ACHN (cell line): Measurements from ENCODE around the gene HBE1.
"Not testable (repeated sequence)": the region's sequence is repeated elsewhere in the genome, so short reads cannot be mapped to it uniquely, and the experiment has no call there.

Source experiments
- DNase-seq: peaks from one replicate; pipeline ENCODE4 v3.0.0-alpha.2; 2015
- in situ Hi-C: cut with HindIII; loops from 2 replicates; pipeline ENCODE4 v1.10.0; 2017; ENCODE audit warnings: low sequenced_read_pairs, low pct_ligation_motif_present, low pct_unique_long_range_greater_than_20kb

Gene HBE1

DNA sequence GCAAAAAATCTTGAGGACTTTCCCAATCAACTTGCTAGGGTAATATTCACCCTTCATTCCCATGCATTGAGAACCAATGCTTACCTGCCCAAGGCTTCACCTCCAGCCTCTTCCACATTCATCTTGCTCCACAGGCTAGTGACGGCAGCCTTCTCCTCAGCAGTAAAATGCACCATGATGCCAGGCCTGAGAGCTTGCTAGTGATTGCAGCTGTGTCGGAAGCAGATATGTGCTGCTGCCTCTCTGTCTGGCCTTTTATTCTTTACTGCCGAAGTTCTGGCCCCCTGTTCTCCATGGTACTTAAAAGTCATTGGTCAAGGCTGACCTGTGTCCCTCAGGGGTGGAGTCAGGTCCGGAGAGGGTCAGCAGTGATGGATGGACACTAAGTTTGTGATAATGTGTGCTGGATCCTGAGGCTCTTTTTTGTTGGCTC is at the start of gene HBE1:
Gene HBE1 (minus strand): TSS at position 231 of the 433 bp plus-strand sequence. CDS start 55 bp downstream, at position 176.
- in situ Hi-C loops, result no loop called here
- DNase-seq, result no peak

DNA sequence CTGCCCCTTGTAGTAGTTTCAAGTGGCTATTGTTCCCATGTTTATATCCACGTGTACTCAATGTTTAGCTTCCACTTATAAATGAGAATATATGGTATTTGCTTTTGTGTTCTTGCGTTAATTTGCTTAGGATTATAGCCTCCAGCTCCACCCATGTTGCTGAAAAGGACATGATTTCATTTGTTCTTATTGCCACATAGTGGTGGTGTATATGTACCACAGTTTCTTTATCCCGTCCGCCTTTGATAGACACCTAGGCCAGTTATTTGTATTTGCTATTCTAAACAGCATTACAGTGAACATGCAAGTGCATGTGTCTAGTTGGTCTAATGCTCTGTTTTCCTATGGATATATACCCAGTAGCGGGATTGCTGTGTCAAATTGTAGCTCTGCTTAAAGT is 47.5 kb upstream of the HBE1 start:
- in situ Hi-C loops, result no loop called here
- no peak for DNase-seq

DNA sequence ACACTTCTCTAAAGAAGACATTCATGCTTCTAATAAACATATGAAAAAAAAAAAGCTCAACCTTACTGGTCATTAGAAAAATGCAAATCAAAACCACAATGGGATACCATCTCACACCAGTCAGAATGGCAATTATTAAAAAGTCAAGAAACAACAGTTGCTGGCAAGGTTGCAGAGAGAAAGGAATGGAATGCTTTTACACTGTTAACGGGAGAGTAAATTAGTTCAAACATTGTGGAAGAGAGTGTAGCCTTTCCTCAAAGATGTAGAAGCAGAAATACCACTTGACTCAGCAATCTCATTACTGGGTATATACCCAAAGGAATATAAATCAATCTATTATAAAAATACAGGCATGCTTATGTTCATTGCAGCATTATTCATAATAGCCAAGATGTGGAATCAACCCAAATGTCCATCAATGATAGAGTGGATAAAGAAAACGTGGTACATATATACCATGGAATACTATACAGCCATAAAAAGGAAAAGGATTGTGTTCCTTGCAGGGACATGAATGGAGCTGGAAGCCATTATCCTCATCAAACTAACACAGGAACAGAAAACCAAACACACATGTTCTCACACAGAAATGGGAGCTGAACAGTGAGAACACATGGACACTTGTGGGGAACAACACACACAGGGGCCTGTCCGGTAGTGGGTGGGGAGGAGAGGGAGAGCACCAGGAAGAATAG is 43.7 kb upstream of the HBE1 start:
- in situ Hi-C loops, DNase-seq: not testable (repeated sequence)

DNA sequence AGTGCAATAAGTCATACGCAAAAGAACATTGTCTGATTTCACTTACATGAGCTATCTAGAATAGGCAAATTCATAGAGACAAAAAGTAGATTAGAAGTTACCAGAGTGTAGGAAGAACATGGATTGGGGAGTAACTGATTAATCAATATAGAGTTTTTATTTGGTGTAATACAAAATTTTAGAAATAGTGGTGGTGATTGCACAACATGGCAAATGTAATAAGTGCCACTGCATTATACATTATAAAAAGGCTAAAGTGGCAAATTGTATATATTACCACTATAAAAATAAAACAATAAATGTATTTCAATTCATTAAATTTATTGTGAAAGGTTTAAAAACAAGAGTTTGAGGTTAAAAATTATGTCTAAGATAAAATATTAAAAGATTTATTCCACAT is 40.7 kb upstream of the HBE1 start:
- DNase-seq, result no peak
- in situ Hi-C loops, result no loop called here

DNA sequence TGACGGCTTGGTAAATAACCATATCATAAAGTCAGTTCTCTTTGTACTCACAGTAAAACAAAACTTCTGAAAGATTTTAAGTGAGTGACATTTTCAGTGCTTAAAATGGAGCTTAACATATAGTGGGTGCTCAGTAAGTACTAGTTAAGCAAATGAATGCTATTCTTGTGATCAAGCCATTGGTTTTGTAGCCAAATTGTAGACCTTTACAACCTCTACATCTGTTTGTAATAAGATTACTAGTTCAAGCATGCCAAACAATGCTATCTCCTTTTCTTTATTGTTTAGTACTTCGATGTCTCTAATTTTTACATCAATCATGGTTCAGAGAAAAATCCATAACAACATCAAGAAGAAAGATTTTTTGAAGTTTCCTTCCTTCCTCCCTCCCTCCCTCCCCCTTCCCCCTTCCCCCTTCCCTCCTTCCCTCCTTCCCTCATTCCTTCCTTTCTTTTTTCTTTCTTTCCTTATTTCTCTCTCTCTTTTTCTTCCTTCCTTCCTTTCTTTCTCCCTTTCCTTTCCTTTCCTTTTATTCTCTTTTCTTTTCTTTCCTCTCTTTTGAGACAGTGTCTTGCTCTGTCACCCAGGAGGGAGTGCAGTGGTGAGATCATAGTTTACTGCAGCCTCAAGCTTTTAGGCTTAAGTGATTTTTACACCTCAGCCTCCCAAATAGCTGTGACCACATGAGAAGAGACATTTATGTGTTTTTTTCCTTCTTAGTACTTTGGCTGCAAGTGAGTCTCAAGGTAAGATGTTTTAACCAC is 37.7 kb upstream of the HBE1 start:
- in situ Hi-C loops, result no loop called here
- DNase-seq, result no peak

DNA sequence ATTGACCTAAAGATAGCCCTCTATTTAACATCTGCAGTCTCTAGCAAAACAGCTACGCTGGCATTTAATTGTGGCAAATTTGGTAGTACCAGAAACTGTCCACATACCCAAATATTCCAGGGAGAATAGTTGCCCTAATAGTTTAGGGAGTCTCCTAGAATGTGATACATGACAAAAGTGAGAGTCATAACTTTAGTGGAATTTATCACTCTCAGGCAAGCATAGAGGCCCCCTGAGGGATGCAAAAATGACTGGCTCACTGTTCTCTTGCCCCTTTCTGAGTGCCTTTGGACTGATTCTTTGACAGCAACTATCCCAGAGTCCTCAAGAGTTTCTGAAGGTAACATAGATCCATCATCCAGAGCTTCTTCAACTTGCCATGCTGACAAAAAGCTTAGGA is 34.3 kb upstream of the HBE1 start:
- in situ Hi-C loops, result no loop called here
- DNase-seq, result no peak

DNA sequence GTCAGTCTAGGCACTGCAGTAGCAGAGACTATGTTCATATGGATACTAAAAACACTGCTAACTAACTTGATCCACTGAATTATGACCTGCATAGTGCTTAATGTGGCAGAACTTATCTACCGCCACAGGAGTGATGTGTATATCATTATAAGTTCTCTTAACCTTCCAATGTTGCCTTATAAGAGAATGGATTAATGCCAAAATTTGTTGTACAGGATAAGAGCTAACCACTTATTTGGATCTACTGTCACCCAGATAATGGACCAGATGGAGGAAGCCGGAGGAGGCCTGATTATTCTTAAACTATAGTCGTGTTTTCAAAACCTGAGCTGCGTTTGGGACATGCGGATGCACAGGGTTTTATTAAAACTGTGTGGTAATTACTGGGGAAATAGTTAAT is 33.9 kb upstream of the HBE1 start:
- in situ Hi-C loops, result no loop called here

DNA sequence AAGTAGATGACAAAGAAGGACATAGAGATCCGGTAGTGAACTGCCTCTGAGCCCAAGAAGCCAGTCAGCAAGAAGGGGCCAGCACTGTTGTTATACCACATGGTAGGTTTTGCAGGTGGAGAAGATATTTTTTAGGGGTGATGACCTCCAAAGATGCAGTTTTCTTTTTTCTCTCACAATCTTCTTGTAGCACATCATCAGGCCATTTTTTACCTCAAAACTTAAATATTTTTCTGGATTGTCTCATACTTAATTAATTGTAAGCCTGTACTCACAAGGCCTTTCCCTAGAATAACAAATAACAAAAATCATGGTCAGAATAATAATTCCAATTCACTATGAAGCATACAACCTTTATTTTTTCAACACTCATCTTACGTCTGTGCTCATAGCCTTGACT is 32.1 kb upstream of the HBE1 start, which contains the start of gene OR51B4:
Gene OR51B4 (minus strand): TSS at position 101 of the 400 bp plus-strand sequence. CDS start 0 bp downstream, at position 101.
- in situ Hi-C loops, result no loop called here
- DNase-seq, result no peak

More for the DNA sequence above, 33.9 kb upstream of the HBE1 start:
- DNase-seq, result no peak

DNA sequence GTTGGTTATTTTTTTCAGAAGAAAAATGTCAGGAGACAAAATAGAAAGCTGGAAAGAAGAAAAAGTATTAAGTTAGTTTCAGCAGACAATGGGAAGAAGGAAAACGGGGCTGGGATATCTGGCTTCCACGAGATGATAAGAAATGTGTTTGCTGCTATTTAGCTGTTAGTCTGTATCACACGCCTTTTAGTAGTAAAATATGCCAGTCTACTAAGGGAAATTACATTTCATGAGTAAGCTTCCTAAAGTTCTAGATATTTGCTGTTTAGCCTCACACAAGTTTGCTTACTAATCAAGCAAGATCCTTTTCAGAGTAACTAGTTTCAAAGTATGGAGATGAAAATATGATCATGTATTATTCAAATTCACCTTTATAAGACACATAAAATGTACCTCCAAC is 30.5 kb upstream of the HBE1 start:
- DNase-seq, result no peak
- in situ Hi-C loops, result no loop called here

DNA sequence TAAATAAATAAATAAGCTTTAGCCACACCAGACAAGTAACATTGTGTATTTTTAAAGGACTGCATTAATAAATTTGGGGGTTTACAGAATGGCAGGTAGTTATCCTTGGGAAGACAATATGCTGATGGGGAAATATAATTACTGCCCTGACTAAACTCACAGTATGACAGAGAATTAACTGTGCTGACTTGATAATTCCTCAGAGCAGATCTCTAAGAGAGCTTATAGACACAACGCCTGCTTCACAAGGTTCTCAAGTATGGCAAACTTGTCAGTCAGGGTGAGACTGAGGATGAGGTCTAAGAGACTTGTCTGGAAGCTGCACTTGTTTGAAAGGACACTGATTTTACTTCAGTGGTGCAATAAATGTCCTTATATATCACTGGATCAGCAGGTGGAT is 28.7 kb upstream of the HBE1 start:
- no peak for DNase-seq
- in situ Hi-C loops, result no loop called here

DNA sequence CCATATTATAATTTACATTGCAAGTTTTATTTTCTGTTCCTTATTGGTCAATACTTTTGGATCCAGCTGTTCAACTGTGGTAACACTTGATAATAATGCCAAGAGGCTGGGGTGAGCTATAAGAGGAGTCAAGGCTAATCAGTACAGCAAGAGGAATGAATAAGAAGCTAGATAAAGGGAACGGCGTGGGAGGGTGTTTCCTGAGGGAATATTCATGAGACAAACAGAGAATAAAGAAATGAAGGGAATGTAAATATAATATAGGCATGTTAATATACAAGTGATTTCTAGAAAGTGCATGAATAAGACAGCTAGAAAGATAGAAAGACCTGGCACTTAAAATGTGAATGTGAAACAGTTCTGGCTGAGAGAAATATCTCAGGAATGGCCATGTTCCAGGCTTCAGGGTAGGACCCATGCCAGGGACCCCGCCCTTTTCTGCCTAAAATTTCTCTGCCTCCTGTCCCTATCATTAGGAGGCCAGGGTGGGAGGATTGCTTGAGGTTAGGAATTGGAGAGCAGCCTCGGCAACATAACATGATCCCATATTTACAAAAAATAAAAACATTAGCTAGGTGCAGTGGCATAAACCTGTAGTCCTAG is 28.1 kb upstream of the HBE1 start:
- in situ Hi-C loops, result no loop called here
- DNase-seq, result no peak

DNA sequence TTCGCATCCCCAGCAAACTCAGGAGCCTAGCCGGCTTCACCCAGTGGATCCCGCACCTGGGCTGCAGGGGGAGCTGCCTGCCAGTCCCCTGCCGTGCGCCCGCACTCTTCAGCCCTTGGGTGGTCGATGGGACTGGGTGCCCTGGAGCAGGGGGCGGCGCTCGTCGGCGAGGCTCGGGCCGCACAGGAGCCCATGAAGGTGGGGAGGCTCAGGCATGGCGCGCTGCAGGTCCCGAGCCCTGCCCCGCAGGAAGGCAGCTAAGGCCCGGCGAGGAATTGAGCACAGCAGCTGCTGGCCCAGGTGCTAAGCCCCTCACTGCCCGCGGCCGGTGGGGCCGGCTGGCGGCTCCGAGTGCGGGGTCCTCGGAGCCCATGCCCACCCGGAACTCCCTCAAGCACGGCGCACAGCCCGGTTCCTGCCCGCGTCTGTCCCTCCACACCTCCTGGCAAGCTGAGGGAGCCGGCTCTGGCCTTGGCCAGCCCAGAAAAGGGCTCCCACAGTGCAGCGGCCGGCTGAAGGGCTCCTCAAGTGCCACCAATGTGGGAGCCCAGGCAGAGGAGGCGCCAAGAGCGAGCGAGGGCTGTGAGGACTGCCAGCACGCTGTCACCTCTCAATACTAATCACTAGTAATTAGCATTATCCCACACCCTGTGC is 24.7 kb upstream of the HBE1 start:
- in situ Hi-C loops, result not testable (repeated sequence)

DNA sequence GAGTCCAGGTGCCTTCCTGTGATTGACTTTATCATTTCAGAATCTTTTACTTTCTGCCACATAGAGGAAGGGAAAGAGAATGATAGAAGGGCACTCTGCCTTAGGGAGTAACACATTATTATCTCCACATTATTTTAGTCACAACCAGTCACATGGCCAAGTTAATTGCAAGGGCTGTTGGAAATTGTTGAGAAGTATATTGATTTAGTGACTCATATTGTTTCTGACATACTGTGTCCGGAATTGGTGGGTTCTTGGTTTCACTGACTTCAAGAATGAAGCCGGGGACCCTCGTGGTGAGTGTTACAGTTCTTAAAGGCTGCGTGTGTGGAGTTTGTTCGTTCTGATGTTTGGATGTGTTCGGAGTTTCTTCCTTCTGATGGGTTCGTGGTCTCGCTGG is 23.3 kb upstream of the HBE1 start:
- DNase-seq, result no peak
- in situ Hi-C loops, result no loop called here

More for the DNA sequence above, 24.7 kb upstream of the HBE1 start:
- DNase-seq, result not testable (repeated sequence)

DNA sequence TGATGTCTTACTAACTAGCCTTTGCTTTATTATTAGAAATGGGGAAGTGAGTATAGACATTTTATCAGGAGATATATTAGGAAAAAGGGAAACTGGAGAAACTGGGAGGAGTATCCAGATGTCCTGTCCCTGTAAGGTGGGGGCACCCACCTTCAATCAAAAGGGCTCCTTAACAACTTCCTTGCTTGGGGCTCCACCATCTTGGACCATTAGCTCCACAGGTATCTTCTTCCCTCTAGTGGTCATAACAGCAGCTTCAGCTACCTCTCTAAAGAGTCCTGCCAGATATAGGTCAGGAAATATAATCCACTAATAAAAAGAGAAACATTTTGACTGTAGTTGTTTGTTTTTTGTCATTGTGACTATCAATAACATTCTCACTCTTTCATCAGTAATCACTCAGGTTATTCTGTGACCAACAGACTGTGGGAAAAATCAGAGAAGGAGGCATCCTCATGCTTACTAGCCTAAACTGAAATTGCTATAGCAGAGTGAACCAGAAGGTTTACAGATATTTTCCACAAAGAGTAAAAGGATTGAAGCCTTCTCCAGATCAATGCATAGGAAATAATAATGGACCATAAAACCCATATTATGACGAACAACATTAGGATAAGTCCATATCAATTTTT is 21.6 kb upstream of the HBE1 start:
- in situ Hi-C loops, result no loop called here
- peak; percentile 59 for DNase-seq

DNA sequence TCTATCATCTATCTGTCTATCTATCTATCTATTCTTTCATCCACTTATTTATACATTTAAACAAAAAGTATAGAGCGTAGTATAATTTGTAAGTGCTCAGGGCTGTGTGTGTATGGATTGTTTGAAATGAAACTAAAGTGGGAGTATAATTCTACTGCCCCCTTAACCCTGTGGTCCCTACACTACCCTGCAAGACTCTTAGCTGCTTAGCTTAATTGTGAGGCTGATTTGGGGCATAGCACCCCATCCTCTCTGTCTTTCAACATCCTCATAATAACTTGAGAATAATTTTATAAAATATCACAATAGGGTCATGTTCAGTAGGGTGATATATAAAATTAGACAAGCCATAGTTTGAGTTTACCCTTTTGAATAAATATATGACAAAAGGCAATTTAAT is 20.4 kb upstream of the HBE1 start:
- DNase-seq, result no peak
- in situ Hi-C loops, result no loop called here

DNA sequence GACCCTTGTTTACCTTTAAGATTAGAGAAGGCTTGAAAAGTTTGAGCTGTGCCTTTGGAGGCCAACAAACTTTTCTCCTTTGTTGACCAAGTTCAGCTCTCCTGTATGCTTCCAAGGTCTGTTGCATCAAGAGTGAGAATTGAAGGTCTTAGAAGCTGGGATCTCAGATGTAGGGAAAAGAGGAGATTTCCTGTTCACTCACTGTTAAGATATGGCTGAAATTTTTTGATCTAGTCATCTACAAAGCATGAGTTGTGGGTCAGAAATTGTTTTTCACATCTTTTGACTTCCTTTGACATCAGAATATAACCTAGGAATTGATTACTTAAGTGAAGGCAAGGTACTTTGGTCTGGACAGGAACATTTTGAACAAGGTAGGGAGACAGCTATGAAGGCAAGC is 20.0 kb upstream of the HBE1 start:
- no peak for DNase-seq
- in situ Hi-C loops, result no loop called here

DNA sequence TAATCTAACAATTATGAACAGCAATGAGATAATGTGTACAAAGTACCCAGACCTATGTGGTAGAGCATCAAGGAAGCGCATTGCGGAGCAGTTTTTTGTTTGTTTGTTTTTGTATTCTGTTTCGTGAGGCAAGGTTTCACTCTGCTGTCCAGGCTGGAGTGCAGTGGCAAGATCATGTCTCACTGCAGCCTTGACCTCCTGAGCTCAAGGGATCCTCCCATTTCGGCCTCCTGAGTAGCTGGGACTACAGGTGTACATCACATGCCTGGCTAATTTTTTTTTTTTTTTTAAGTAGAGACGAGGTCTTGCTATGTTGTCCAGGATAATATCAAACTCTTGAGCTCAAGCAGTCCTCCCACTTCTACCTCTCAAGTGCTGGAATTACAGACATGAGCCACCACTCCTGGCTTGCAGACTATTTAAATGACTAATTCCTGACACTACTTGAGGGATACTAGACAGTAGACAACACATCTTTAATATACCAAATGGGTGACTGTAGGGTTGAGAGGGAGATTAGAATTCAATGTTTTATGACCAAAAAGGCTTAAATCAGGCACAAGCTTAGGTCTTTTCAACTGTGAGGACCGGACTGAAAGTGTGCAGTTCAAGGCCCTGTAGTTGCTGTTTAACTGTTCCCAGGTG is 19.3 kb upstream of the HBE1 start:
- DNase-seq, result no peak
- in situ Hi-C loops, result no loop called here
